RWPE2 (cell line): ENCODE results near the gene CHST12.

Experiments
- ATAC-seq: fragments of 200-7000 bp; cut with Tn5 transposase; 3 replicates; pipeline ENCODE4 v1.9.1; 2021; ENCODE audit warnings: low read depth
- DNase-seq: peaks from one replicate; pipeline ENCODE4 v3.0.0-alpha.2; 2020; ENCODE audit warnings: low spot score
- H3K27ac ChIP-seq: fragments of 450-650 bp; 2 replicates; pipeline ENCODE4 v1.5.1; 2017; ENCODE audit warnings: mild to moderate bottlenecking; ENCODE audit not compliant: poor library complexity, severe bottlenecking
- H3K27me3 ChIP-seq: fragments of 250-450 bp; sonication (Bioruptor Pico); 2 replicates; pipeline ENCODE4 v1.5.1; 2021; ENCODE audit warnings: mild to moderate bottlenecking, moderate library complexity; ENCODE audit not compliant: insufficient read depth, poor library complexity, severe bottlenecking
- H3K36me3 ChIP-seq: fragments of 250-450 bp; sonication (Bioruptor Pico); 2 replicates; pipeline ENCODE4 v1.5.1; 2020; ENCODE audit warnings: low read depth, mild to moderate bottlenecking, moderate library complexity
- H3K4me1 ChIP-seq: fragments of 250-450 bp; sonication (Bioruptor Pico); 2 replicates; pipeline ENCODE4 v1.5.1; 2021; ENCODE audit warnings: mild to moderate bottlenecking, moderate library complexity; ENCODE audit not compliant: insufficient read depth, poor library complexity, severe bottlenecking
- H3K4me3 ChIP-seq: fragments of 250-450 bp; sonication (Bioruptor Pico); 2 replicates; pipeline ENCODE4 v1.5.1; 2021; ENCODE audit warnings: mild to moderate bottlenecking, moderate library complexity; ENCODE audit not compliant: severe bottlenecking
- H3K9me3 ChIP-seq: fragments of 250-450 bp; sonication (Bioruptor Pico); 2 replicates; pipeline ENCODE4 v1.5.1; 2021; ENCODE audit warnings: mild to moderate bottlenecking, moderate library complexity; ENCODE audit not compliant: severe bottlenecking
- CTCF ChIP-seq: fragments of 450-650 bp; IDR thresholded peaks from one replicate; pipeline ENCODE4 v1.5.1; 2017; ENCODE audit warnings: mild to moderate bottlenecking, moderate library complexity; ENCODE audit not compliant: poor library complexity, severe bottlenecking

CHST12 gene

DNA sequence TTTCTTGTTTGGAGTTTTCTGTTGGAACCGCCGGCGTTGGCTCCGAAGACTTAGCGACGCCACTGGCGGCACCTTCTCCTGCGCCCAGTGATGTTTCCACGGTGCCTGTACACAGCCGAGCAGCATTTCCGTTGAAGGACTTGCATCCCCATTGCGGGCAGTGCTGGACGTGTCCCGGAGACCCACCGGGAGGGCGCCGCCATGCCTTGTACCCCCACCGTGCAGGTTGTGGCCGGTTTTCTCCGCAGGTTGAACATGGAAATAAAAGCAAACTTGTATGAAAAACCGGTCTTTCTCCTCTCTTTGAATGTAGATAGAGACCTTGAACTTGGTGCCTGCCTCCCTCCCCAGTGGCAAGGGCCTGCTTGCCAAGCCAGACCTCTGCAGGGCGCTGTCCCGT lies 22.9 kb upstream of the CHST12 start:
- no peak for DNase-seq
- Histone ChIP-seq H3K36me3 (peaks cover 56% of the 10 kb centered on the region), H3K4me1 (no peaks in the 10 kb centered on the region), H3K27me3 (no peaks in the 10 kb centered on the region), H3K4me3 (no peak overlapping the region), H3K27ac (no peak overlapping the region), H3K9me3 (no peaks in the 10 kb centered on the region)
- ATAC-seq: no peak
- TF ChIP-seq CTCF: no peak

GRCh38 chr7:2381227-2381626 lies 22.2 kb upstream of the CHST12 start:
- DNase-seq (no peak), ATAC-seq (no peak)
- Histone ChIP-seq H3K27ac (no peak overlapping the region), H3K9me3 (no peaks in the 10 kb centered on the region), H3K27me3 (no peaks in the 10 kb centered on the region), H3K4me1 (no peaks in the 10 kb centered on the region), H3K36me3 (peaks cover 48% of the 10 kb centered on the region), H3K4me3 (no peak overlapping the region)
- TF ChIP-seq CTCF: no peak

- no peak overlapping the region for H3K27ac ChIP-seq
- H3K4me3 ChIP-seq: no peak overlapping the region
- ATAC-seq (no peak), DNase-seq (no peak)
- TF ChIP-seq CTCF: no peak
- no peaks in the 10 kb centered on the region for H3K4me1 ChIP-seq
- H3K9me3 ChIP-seq: no peaks in the 10 kb centered on the region
- H3K27me3 ChIP-seq: no peaks in the 10 kb centered on the region
- peaks cover 40% of the 10 kb centered on the region for H3K36me3 ChIP-seq
These were observed 21.4 kb upstream of the CHST12 start for GRCh38 chr7:2381881-2382509.

- TF ChIP-seq CTCF: no peak
- H3K9me3 ChIP-seq: no peaks in the 10 kb centered on the region
- no peak for DNase-seq
- H3K27ac ChIP-seq: no peak overlapping the region
- H3K4me1 ChIP-seq: no peaks in the 10 kb centered on the region
- no peak overlapping the region for H3K4me3 ChIP-seq
- ATAC-seq: peak; percentile 8; the same call in 1 of the 3 replicates
- no peaks in the 10 kb centered on the region for H3K27me3 ChIP-seq
- H3K36me3 ChIP-seq: peaks cover 35% of the 10 kb centered on the region
These were observed 19.7 kb upstream of the CHST12 start for GRCh38 chr7:2383543-2384274.
